Osteocyte (in vitro differentiated cells): ENCODE results near the gene ATF7IP. TPM values are rescaled to one million over a fixed set of nuclear protein-coding genes. Genes with fewer than 3 reads are reported as not detected.

ENCODE experiments used
- DNase-seq: peaks from one replicate; pipeline ENCODE4 v3.0.0; 2021; ENCODE audit warnings: mixed read lengths; ENCODE audit not compliant: unreplicated experiment; ENCODE audit errors: extremely low spot score
- H3K27ac Mint-ChIP-seq: one replicate; pipeline ENCODE4 v1.8.0; 2021; ENCODE audit warnings: mild to moderate bottlenecking, mixed read lengths; ENCODE audit not compliant: unreplicated experiment
- H3K27me3 Mint-ChIP-seq: one replicate; pipeline ENCODE4 v1.8.0; 2021; ENCODE audit warnings: mixed read lengths; ENCODE audit not compliant: unreplicated experiment
- H3K36me3 Mint-ChIP-seq: one replicate; pipeline ENCODE4 v1.8.0; 2021; ENCODE audit warnings: mixed read lengths; ENCODE audit not compliant: unreplicated experiment
- H3K4me1 Mint-ChIP-seq: one replicate; pipeline ENCODE4 v1.8.0; 2021; ENCODE audit warnings: mixed read lengths; ENCODE audit not compliant: unreplicated experiment
- H3K4me3 Mint-ChIP-seq: one replicate; pipeline ENCODE4 v1.8.0; 2021; ENCODE audit warnings: mild to moderate bottlenecking, moderate library complexity, mixed read lengths; ENCODE audit not compliant: unreplicated experiment
- H3K9me3 Mint-ChIP-seq: one replicate; pipeline ENCODE4 v1.8.0; 2021; ENCODE audit warnings: mixed read lengths; ENCODE audit not compliant: unreplicated experiment
- total RNA-seq: library from RNA; stranded (reverse); gene quantifications from 2 replicates; pipeline ENCODE4 v1.2.1, GENCODE V29; 2021
- TF ChIP-seq, protein P1 (sequence below): fragments of 200-600 bp; sonication (generic); IDR thresholded peaks from 2 replicates; pipeline ENCODE4 v1.5.0; 2021; ENCODE audit warnings: antibody characterized with exemption, mild to moderate bottlenecking, moderate library complexity

Gene ATF7IP
- total RNA-seq, 1 donor from 2014 or later: 71.1 TPM

DNA sequence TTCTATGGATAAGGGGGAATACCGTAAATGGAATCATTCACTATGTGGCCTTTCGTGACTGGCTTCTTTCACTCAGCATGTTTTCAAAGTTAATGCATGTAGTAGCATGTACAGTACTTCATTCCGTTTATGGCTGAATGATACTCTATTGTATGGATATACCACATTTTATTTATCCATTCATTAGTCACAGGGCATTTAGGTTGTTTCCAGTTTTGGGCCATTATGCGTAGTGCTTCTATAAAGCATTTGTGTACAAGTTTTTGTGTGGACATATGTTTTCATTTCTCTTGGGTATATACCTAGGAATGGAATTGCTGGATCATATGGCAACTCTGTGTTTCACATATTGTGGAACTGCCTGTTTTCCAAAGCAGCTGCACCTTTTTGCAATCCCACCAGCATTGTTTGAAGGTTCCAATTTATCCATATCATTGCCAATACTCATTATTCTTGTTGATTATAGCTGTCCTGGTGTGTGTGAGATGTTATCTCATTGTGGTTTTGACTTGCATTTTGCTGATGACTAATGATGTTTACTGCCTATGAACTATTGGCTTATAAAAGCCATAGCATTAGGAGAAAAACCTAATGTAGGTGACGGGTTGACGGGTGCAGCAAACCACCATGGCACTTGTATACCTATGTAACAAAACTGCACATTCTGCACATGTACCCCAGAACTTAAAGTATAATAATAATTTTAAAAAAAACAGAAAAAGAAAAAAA, 45.5 kb downstream of the ATF7IP start:
- no peak for DNase-seq
- peaks cover 8% of the 10 kb centered on the region for H3K9me3 Mint-ChIP-seq
- no peak overlapping the region for H3K4me3 Mint-ChIP-seq
- no peaks in the 10 kb centered on the region for H3K27me3 Mint-ChIP-seq
- peaks cover 19% of the 10 kb centered on the region for H3K4me1 Mint-ChIP-seq
- TF ChIP-seq, protein P1, sequence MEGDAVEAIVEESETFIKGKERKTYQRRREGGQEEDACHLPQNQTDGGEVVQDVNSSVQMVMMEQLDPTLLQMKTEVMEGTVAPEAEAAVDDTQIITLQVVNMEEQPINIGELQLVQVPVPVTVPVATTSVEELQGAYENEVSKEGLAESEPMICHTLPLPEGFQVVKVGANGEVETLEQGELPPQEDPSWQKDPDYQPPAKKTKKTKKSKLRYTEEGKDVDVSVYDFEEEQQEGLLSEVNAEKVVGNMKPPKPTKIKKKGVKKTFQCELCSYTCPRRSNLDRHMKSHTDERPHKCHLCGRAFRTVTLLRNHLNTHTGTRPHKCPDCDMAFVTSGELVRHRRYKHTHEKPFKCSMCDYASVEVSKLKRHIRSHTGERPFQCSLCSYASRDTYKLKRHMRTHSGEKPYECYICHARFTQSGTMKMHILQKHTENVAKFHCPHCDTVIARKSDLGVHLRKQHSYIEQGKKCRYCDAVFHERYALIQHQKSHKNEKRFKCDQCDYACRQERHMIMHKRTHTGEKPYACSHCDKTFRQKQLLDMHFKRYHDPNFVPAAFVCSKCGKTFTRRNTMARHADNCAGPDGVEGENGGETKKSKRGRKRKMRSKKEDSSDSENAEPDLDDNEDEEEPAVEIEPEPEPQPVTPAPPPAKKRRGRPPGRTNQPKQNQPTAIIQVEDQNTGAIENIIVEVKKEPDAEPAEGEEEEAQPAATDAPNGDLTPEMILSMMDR: no peak
- no peak overlapping the region for H3K27ac Mint-ChIP-seq
- peaks cover 3% of the 10 kb centered on the region for H3K36me3 Mint-ChIP-seq

DNA sequence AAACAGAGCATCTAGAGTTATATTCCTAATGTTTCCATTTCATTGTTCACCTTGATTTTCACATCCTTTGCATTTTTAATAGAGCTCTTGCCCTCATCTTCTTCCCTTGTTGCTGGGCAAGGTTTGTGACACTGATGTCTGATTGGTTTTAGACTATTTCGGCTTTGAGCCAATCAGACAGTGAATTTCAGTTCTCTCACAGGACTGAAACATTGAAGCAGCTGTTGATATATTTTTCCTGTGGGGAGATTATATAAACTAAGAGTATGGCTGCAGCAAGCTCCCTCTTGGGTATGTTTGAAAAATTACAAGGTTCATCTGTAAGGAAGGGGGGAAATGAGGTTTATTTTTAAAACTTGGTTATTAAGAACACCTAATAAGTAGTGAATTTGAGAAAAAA, 51.2 kb downstream of the ATF7IP start:
- no peak for DNase-seq
- no peak overlapping the region for H3K4me3 Mint-ChIP-seq

DNA sequence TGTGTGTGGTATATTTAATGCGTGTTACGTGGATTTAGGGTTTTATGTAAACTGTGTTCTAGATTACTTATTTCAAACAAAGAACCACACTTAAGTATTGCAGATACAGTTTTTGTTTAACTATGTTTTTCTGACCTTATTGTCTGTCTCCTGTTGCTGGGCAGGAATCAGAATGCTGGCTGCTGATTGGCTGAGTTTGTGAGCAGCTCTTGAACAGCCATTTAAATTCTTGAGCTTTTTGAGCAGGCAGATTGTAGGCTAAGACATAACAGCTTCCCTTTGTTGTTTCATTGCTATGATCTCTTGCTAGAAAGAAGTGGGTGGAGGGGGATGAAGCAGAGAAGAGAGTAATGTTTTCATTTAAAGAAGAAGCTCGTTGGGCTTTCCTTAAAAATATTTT, 52.2 kb downstream of the ATF7IP start:
- Mint-ChIP-seq H3K9me3 (peaks cover 16% of the 10 kb centered on the region), H3K27ac (peak overlapping the region; percentile 84), H3K27me3 (no peaks in the 10 kb centered on the region), H3K4me3 (peak overlapping the region; percentile 51), H3K36me3 (peaks cover 22% of the 10 kb centered on the region), H3K4me1 (peaks cover 28% of the 10 kb centered on the region)
- DNase-seq: no peak
- TF ChIP-seq, protein P1: no peak

More for the DNA sequence above, 51.2 kb downstream of the ATF7IP start:
- Mint-ChIP-seq H3K27ac (peak overlapping the region; percentile 76), H3K27me3 (no peaks in the 10 kb centered on the region), H3K36me3 (peaks cover 14% of the 10 kb centered on the region), H3K9me3 (peaks cover 14% of the 10 kb centered on the region), H3K4me1 (peaks cover 28% of the 10 kb centered on the region)
- TF ChIP-seq, protein P1: peak; percentile 47

DNA sequence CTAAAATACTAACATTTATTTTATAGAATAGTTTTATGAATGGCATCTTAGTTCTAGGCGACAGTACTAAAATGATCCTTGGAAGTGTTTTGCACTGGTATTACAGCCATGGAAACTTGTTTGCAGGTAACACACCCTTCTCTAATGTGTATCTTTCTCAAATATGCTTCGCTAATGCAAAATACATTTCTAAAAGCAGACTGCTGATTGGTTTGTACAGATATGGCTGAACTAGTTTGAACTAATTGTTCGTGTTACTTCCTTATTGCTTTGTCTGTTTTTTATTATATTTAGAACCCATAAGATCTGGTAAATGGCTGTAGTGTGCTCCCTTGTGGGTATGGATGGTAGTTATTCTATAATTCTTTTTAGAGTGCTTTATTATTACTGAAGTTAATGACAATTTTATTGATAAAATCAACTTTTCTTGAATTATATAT, 53.0 kb downstream of the ATF7IP start:
- Mint-ChIP-seq H3K4me1 (peaks cover 26% of the 10 kb centered on the region), H3K9me3 (peaks cover 18% of the 10 kb centered on the region), H3K27me3 (no peaks in the 10 kb centered on the region), H3K36me3 (peaks cover 22% of the 10 kb centered on the region), H3K4me3 (no peak overlapping the region), H3K27ac (peak overlapping the region; percentile 14)
- TF ChIP-seq, protein P1: peak; percentile 51
- no peak for DNase-seq

DNA sequence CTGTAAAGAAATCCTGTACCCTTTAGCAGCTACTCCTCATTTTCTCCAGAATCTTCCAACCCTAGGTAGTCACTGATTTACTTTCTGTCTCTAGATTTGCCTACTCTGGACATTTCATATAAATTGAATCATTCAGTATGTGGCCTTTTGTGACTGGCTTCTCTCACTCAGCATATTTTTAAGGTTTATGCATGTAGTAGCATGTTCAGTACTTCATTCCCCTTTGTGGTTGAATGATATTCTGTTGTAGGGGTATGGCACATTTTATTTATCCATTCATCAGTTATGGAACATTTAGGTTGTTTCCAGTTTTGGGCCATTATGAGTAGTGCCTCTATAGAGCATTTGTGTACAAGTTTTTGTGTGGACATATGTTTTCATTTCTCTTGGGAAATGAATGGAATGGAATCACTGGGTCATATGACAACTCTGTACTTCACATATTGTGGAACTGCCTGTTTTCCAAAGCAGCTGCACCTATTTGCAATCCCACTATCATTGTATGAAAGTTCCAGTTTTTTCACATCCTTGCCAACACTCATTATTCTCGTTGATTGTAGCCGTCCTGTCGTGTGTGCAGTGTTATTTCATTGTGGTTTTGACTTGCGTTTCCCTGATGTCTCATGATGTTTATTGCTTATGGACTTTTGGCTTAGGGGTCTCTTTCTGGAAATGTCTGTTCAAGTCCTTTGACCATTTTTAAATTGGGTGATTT, 57.2 kb downstream of the ATF7IP start:
- H3K9me3 Mint-ChIP-seq: peaks cover 28% of the 10 kb centered on the region
- DNase-seq: no peak
- no peaks in the 10 kb centered on the region for H3K27me3 Mint-ChIP-seq
- no peak overlapping the region for H3K27ac Mint-ChIP-seq
- no peak overlapping the region for H3K4me3 Mint-ChIP-seq
- peaks cover 51% of the 10 kb centered on the region for H3K36me3 Mint-ChIP-seq
- TF ChIP-seq, protein P1: no peak
- peaks cover 7% of the 10 kb centered on the region for H3K4me1 Mint-ChIP-seq
